Thyroid gland (tissue), 4 donors: Measurements from ENCODE around the gene ADGRG1. TPM values are rescaled to one million over a fixed set of nuclear protein-coding genes. Genes with fewer than 3 reads are reported as not detected.

Experiments
- DNase-seq, 2 donors: peaks; one replicate each; pipeline ENCODE4 v3.0.0-alpha.2; 2019
- H3K27ac ChIP-seq, 3 donors: fragments of 200-600 bp; sonication (generic); 1 replicate in 2 of 3; 2 replicates in 1 of 3; pipeline ENCODE4 v1.5.1; 2016 to 2019; ENCODE audit warnings: mild to moderate bottlenecking in 1 of 3, moderate library complexity in 1 of 3
- H3K27me3 ChIP-seq: fragments of 200-600 bp; sonication (generic); one replicate; pipeline ENCODE4 v1.5.1; 2019
- H3K36me3 ChIP-seq, 2 donors: fragments of 200-600 bp; sonication (generic); one replicate each; pipeline ENCODE4 v1.5.1; 2016 to 2019
- H3K4me1 ChIP-seq, 2 donors: fragments of 200-600 bp; sonication (generic); one replicate each; pipeline ENCODE4 v1.5.1; 2017 to 2019
- H3K4me3 ChIP-seq, 3 donors: fragments of 200-600 bp; sonication (generic); replicated peaks in 1 of 3; 1 replicate in 2 of 3; 2 replicates in 1 of 3; pipeline ENCODE4 v1.5.1; 2016; ENCODE audit warnings: mild to moderate bottlenecking in 1 of 3
- H3K9me3 ChIP-seq: fragments of 200-600 bp; sonication (generic); one replicate; pipeline ENCODE4 v1.5.1; 2017
- POLR2A ChIP-seq, 2 donors: fragments of 450-650 bp; IDR thresholded peaks; one replicate each; pipeline ENCODE4 v1.6.1; 2017; ENCODE audit warnings: antibody characterized with exemption in 2 of 2, mild to moderate bottlenecking in 2 of 2, moderate library complexity in 1 of 2
- WGBS, 2 donors: methylation state at CpG; one replicate each; pipeline ENCODE4 v1.1.5; 2017; 5-methylcytosine and 5-hydroxymethylcytosine counted together
- intact Hi-C: fragments of 100-400 bp; cut with DNase I; formaldehyde crosslinking; loops from one replicate; pipeline ENCODE4 v1.15.1; 2023
- total RNA-seq, 4 donors: library from RNA; depleted of rRNA; stranded (reverse); fragments of >200 nt; gene quantifications; one replicate each; pipeline ENCODE4 v1.2.3, GENCODE V29; 2016
- TF ChIP-seq, protein P1 (sequence below), 6 experiments: fragments of 200-600 bp in 3 of 6; fragments of 450-650 bp in 3 of 6; sonication (generic) in 3 of 6; IDR thresholded peaks; one replicate each; pipeline ENCODE4 v1.5.1; 2016 to 2019; ENCODE audit warnings: antibody characterized with exemption in 6 of 6, mild to moderate bottlenecking in 2 of 6, inconsistent platforms in 1 of 6, moderate library complexity in 1 of 6

Gene ADGRG1
- total RNA-seq, 4 donors from 2014 or later, result 120 to 295 (median 239) TPM

DNA sequence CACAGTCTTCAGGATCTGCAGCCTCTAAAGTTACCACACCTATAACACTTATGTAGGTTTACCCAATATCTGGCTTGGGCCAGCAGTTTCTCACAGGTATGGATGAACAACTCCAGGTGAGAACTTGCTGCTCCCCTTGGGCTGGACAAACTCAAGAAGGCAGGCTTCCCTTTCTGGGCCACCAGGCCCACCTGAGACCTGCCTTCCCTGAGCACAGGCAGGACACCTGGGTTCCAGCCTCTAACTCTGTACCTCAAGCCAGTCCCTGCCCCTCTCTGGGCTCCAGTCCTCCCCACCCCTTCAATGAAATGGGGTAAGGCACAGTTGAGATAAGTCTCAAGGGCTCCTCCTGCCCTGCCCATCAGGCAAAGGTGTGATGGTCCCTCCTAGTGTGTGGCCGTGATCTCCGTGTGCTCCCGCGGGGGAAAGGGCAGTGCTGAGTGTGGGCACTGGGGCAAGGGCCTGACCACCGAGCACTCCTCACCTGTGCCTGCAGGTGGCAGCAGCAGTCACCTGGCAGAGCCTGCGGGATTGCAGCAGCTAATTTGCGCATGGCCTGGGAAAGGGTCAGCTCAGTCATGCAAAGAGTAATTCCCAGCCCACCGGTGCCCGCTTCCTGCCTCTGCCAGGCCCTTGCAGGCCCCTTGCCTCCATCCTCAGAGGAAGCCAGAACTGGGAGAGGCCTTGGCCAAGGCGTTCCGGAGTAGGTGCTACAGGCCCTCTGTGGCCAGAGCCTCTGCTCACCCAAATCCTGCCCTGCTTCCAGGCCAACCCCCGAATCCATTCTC lies 28.2 kb upstream of the ADGRG1 start:
- 9 to 21% methylated on average over 8 to 10 of the region's 12 CpGs for WGBS, 2 donors
- peaks cover 10 to 18% of the 10 kb centered on the region in 2 donors for H3K4me1 ChIP-seq
- no peak overlapping the region for H3K4me3 ChIP-seq
- TF ChIP-seq, protein P1, sequence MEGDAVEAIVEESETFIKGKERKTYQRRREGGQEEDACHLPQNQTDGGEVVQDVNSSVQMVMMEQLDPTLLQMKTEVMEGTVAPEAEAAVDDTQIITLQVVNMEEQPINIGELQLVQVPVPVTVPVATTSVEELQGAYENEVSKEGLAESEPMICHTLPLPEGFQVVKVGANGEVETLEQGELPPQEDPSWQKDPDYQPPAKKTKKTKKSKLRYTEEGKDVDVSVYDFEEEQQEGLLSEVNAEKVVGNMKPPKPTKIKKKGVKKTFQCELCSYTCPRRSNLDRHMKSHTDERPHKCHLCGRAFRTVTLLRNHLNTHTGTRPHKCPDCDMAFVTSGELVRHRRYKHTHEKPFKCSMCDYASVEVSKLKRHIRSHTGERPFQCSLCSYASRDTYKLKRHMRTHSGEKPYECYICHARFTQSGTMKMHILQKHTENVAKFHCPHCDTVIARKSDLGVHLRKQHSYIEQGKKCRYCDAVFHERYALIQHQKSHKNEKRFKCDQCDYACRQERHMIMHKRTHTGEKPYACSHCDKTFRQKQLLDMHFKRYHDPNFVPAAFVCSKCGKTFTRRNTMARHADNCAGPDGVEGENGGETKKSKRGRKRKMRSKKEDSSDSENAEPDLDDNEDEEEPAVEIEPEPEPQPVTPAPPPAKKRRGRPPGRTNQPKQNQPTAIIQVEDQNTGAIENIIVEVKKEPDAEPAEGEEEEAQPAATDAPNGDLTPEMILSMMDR (IDR thresholded peaks at IDR 0.05), result peak; percentile 69 to 97 (median 92)
- no peak for TF ChIP-seq POLR2A (IDR thresholded peaks at IDR 0.05)
- H3K36me3 ChIP-seq, result no peaks in the 10 kb centered on the region
- H3K27me3 ChIP-seq, result no peaks in the 10 kb centered on the region
- DNase-seq, result peak; percentile 76 to 82
- intact Hi-C loops, result loop anchor here (2.0 kb wide), 1 partner anchor 49 kb away; no protein-coding TSS in a partner anchor
- H3K27ac ChIP-seq, result peak overlapping the region in 2 of 3 donors; percentile 4 to 26
- H3K9me3 ChIP-seq, result no peaks in the 10 kb centered on the region

DNA sequence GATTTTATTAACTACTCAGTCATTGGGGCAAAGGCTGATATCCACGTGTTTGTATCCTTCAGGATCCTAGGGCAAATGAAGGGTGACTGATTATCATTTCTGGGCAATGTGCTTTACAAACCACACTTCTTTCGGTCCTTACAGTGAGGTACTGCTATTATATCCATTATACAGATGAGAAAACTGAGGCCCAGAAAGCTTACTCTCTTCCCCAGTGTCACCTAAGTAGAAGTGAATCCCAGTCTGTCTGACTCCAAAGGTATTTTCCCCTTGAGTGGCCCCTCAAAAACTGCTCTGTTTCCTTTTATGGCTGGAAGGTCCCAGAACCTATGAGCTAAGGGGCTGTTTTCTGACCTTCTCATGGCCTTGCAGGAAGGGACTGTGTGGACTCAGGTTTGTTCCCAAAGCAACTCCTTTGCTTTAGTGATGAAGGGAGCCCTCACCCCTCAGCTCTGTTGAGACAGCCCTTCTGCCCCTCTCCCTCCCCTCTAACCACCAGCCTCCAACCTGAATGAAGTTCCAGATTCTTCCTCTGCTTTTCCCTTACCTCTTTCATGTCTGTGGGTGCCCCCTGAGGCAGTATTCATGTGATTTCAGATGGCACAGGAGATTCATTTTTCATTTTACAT lies 27.4 kb upstream of the ADGRG1 start:
- no peak for DNase-seq
- H3K27ac ChIP-seq, result peak overlapping the region in 2 of 3 donors; percentile 4 to 26
- no peaks in the 10 kb centered on the region for H3K36me3 ChIP-seq
- 74 to 86% methylated on average over 2 of the region's 2 CpGs for WGBS, 2 donors
- no peaks in the 10 kb centered on the region for H3K9me3 ChIP-seq
- H3K27me3 ChIP-seq, result no peaks in the 10 kb centered on the region
- intact Hi-C loops, result loop anchor here (2.0 kb wide), 1 partner anchor 48 kb away; no protein-coding TSS in a partner anchor
- peaks cover 10 to 18% of the 10 kb centered on the region in 2 donors for H3K4me1 ChIP-seq
- no peak overlapping the region for H3K4me3 ChIP-seq
- no peak for TF ChIP-seq POLR2A (IDR thresholded peaks at IDR 0.05)
- TF ChIP-seq, protein P1 (IDR thresholded peaks at IDR 0.05), result no peak

DNA sequence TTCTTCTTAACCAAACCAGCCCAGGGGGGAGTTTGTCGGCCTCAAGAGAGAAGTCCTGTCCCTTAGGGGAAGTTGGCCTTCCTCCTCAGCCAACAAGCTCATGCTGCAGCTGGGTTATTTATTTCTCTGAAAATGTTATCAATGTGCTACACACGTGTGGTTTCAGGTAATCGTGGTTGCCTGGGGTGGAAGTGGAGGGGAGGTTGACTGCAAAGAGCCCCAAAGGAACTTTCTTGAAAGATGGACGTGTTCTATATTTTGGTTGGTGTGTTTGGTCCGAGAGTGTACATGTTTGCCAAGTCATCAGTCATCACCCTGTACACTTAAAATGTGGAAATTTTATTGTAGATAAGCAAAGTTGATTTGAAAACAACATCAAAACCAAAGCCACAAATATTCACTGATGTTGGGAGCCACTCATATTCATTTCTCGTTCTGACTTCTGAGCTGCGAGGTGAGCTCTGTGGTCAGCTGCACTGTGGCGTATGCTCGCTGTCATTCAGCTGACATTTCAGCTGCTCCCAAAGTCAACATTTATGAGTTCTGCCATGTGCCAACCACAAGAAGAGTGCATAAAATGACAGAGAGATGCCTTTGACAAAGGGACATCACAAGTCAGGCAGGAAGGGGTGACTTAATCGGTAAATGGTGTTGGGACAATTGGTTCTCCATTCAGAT lies 26.5 kb upstream of the ADGRG1 start:
- Histone ChIP-seq H3K4me3 (no peak overlapping the region), H3K36me3 (no peaks in the 10 kb centered on the region), H3K4me1 (peaks cover 10 to 18% of the 10 kb centered on the region in 2 donors), H3K9me3 (no peaks in the 10 kb centered on the region), H3K27ac (no peak overlapping the region), H3K27me3 (no peaks in the 10 kb centered on the region)
- TF ChIP-seq, protein P1 (IDR thresholded peaks at IDR 0.05), result no peak
- DNase-seq, result no peak
- WGBS, 2 donors, result 78 to 84% methylated on average over 10 of the region's 10 CpGs
- intact Hi-C loops, result loop anchor here (2.0 kb wide), 1 partner anchor 47 kb away; no protein-coding TSS in a partner anchor

DNA sequence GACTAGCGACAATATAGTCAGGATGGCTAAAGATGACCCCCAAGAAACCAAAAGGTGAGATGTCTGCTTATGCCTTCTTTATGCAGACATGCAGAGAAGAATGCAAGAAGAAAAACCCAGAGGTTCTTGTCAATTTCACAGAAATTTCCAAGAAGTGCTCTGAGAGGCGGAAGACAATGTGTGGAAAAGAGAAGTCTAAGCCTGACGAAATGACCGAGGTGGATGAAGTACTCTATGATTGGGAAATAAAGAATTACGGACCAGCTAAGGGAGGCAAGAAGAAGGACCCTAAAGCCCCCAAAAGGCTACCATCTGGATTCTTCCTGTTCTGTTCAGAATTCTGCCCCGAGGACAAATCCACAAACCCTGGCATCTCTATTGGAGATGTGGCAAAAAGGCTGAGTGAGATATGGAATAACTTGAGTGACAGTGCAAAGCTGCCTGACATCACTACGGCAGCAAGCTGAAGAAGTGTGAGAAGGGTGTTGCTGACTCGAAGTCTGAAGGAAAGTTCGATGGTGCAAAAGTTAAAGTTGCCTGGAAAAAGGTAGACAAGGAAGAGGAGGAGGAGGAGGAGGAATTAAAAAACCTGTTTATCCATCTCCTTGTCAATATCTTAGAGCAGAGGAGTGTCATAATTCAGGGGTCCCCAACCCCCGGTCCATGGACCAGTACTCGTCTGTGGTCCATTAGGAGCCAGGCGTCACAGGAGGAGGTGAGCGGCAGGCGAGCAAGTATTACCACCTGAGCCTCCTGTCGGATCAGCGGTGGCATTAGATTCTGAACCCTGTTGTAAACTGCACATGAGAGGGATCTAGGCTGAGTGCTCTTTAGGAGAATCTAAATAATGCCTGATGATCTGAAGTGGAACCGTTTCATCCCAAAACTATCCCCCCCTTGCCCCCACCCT lies 25.1 kb upstream of the ADGRG1 start:
- H3K27ac ChIP-seq, result no peak overlapping the region
- no peaks in the 10 kb centered on the region for H3K27me3 ChIP-seq
- H3K4me1 ChIP-seq, result peaks cover 10 to 18% of the 10 kb centered on the region in 2 donors
- intact Hi-C loops, result no loop called here
- WGBS, 2 donors, result 84 to 86% methylated on average over 17 of the region's 17 CpGs
- no peak for DNase-seq
- no peaks in the 10 kb centered on the region for H3K9me3 ChIP-seq
- no peaks in the 10 kb centered on the region for H3K36me3 ChIP-seq
- H3K4me3 ChIP-seq, result no peak overlapping the region
- no peak for TF ChIP-seq POLR2A (IDR thresholded peaks at IDR 0.05)
- TF ChIP-seq, protein P1 (IDR thresholded peaks at IDR 0.05), result no peak
